MM.1S (cell line): ENCODE results near the gene ZNF599.

Source experiments
- CTCF ChIP-seq: fragments of 300-600 bp; sonication (generic); IDR thresholded peaks from 2 replicates; pipeline ENCODE4 v1.5.1; 2016; ENCODE audit warnings: antibody characterized with exemption, low read length, mixed read lengths
- EZH2 ChIP-seq: fragments of 300-600 bp; sonication (generic); optimal IDR thresholded peaks from 2 replicates; pipeline ENCODE3; 2017; ENCODE audit warnings: low read depth, mild to moderate bottlenecking, antibody characterized with exemption, low read length, mixed read lengths
- EZH2phosphoT487 ChIP-seq: fragments of 300-600 bp; sonication (generic); IDR thresholded peaks from 2 replicates; pipeline ENCODE4 v1.6.1; 2018; ENCODE audit warnings: antibody characterized with exemption, low read length

- TF ChIP-seq CTCF (no peak), EZH2 (no peak), EZH2phosphoT487 (no peak)
Measured at GRCh38 chr19:34808566-34808965, 35.6 kb upstream of the ZNF599 start.
